Ascending aorta (tissue), 2 donors: Measurements from ENCODE around the gene HECW1. TPM values are rescaled to one million over a fixed set of nuclear protein-coding genes. Genes with fewer than 3 reads are reported as not detected.
"Not testable (repeated sequence)": the region's sequence is repeated elsewhere in the genome, so short reads cannot be mapped to it uniquely, and the experiment has no call there.

ENCODE experiments used
- DNase-seq, 2 donors: peaks; one replicate each; pipeline ENCODE4 v3.0.0-alpha.2; 2019; ENCODE audit warnings: low spot score in 2 of 2
- H3K27ac ChIP-seq, 2 donors: fragments of 200-600 bp; sonication (generic); one replicate each; pipeline ENCODE4 v1.5.1; 2016 to 2017; ENCODE audit warnings: mild to moderate bottlenecking in 1 of 2
- H3K27me3 ChIP-seq: fragments of 200-600 bp; sonication (generic); one replicate; pipeline ENCODE4 v1.5.1; 2017
- H3K36me3 ChIP-seq, 2 donors: fragments of 200-600 bp; sonication (generic); one replicate each; pipeline ENCODE4 v1.5.1; 2016
- H3K4me1 ChIP-seq, 2 donors: fragments of 200-600 bp; sonication (generic); one replicate each; pipeline ENCODE4 v1.5.1; 2016 to 2017; ENCODE audit warnings: mild to moderate bottlenecking in 1 of 2
- H3K4me3 ChIP-seq, 2 donors: fragments of 200-600 bp; sonication (generic); one replicate each; pipeline ENCODE4 v1.5.1; 2016 to 2017; ENCODE audit warnings: mild to moderate bottlenecking in 1 of 2
- H3K9me3 ChIP-seq, 2 donors: fragments of 200-600 bp; sonication (generic); one replicate each; pipeline ENCODE4 v1.5.1; 2016
- CTCF ChIP-seq, 3 experiments: fragments of 200-600 bp in 2 of 3; fragments of 450-650 bp in 1 of 3; sonication (generic) in 2 of 3; IDR thresholded peaks; one replicate each; pipeline ENCODE4 v1.5.1; 2016 to 2019; ENCODE audit warnings: antibody characterized with exemption in 3 of 3, mild to moderate bottlenecking in 1 of 3, moderate library complexity in 1 of 3
- intact Hi-C: fragments of 100-400 bp; cut with DNase I; formaldehyde crosslinking; loops from one replicate; pipeline ENCODE4 v1.15.1; 2023
- total RNA-seq: library from RNA; depleted of rRNA; stranded (reverse); fragments of >200 nt; gene quantifications from one replicate; pipeline ENCODE4 v1.1.0, GENCODE V29; 2016

HECW1 gene
- total RNA-seq, 1 donor from 2014 or later: not detected

- H3K27me3 ChIP-seq: no peaks in the 10 kb centered on the region
- no peaks in the 10 kb centered on the region for H3K4me1 ChIP-seq
- intact Hi-C loops: no loop called here
- H3K36me3 ChIP-seq: no peaks in the 10 kb centered on the region
- no peak for TF ChIP-seq CTCF (IDR thresholded peaks at IDR 0.05)
- DNase-seq: no peak
- H3K4me3 ChIP-seq: no peak overlapping the region
- H3K9me3 ChIP-seq: no peaks in the 10 kb centered on the region
- H3K27ac ChIP-seq: no peak overlapping the region
These were observed 369.6 kb downstream of the HECW1 start for GRCh38 chr7:43481902-43482678.

- H3K27me3 ChIP-seq: no peaks in the 10 kb centered on the region
- no peaks in the 10 kb centered on the region for H3K4me1 ChIP-seq
- H3K4me3 ChIP-seq: no peak overlapping the region
- no peak overlapping the region for H3K27ac ChIP-seq
- intact Hi-C loops: no loop called here
- H3K36me3 ChIP-seq: no peaks in the 10 kb centered on the region
- no peaks in the 10 kb centered on the region for H3K9me3 ChIP-seq
- TF ChIP-seq CTCF (IDR thresholded peaks at IDR 0.05): no peak
- no peak for DNase-seq
These were observed 370.3 kb downstream of the HECW1 start for GRCh38 chr7:43482679-43483252.

GRCh38 chr7:43484678-43485395 is 372.4 kb downstream of the HECW1 start:
- TF ChIP-seq CTCF (IDR thresholded peaks at IDR 0.05): no peak
- H3K36me3 ChIP-seq: no peaks in the 10 kb centered on the region
- H3K9me3 ChIP-seq: no peaks in the 10 kb centered on the region
- no peaks in the 10 kb centered on the region for H3K27me3 ChIP-seq
- H3K4me3 ChIP-seq: no peak overlapping the region
- peaks cover under 1 to 3% of the 10 kb centered on the region in 2 donors for H3K4me1 ChIP-seq
- H3K27ac ChIP-seq: no peak overlapping the region
- DNase-seq: no peak
- intact Hi-C loops: no loop called here

- intact Hi-C loops: no loop called here
- Histone ChIP-seq H3K27me3 (no peaks in the 10 kb centered on the region), H3K9me3 (no peaks in the 10 kb centered on the region), H3K27ac (no peak overlapping the region), H3K36me3 (no peaks in the 10 kb centered on the region), H3K4me3 (no peak overlapping the region), H3K4me1 (peaks cover 3% of the 10 kb centered on the region in 2 donors)
- DNase-seq: no peak
- TF ChIP-seq CTCF (IDR thresholded peaks at IDR 0.05): no peak
These were observed 373.1 kb downstream of the HECW1 start for GRCh38 chr7:43485580-43485979.

- H3K27ac ChIP-seq, H3K4me1 ChIP-seq, H3K9me3 ChIP-seq, H3K4me3 ChIP-seq, H3K27me3 ChIP-seq, H3K36me3 ChIP-seq, intact Hi-C loops, DNase-seq: not testable (repeated sequence)
These were observed 373.6 kb downstream of the HECW1 start for GRCh38 chr7:43486008-43486407.

- no peak for DNase-seq
- Histone ChIP-seq H3K36me3 (no peaks in the 10 kb centered on the region), H3K4me3 (no peak overlapping the region), H3K27ac (no peak overlapping the region), H3K27me3 (no peaks in the 10 kb centered on the region), H3K9me3 (no peaks in the 10 kb centered on the region), H3K4me1 (peaks cover 3% of the 10 kb centered on the region in 2 donors)
- intact Hi-C loops: no loop called here
- no peak for TF ChIP-seq CTCF (IDR thresholded peaks at IDR 0.05)
These were observed 374.2 kb downstream of the HECW1 start for GRCh38 chr7:43486634-43487033.
